ENCODE measurements around the gene KRT79.

KRT79 gene

GRCh38 chr12:52834727-52835001, 553 bp upstream of the KRT79 start:
- no peak for DNase-seq (ENCODE audit: low spot score)

GRCh38 chr12:52832985-52833905, 866 bp downstream of the KRT79 start:
- DNase-seq (ENCODE audit: low spot score) = no peak

GRCh38 chr12:52832451-52832850, 1.7 kb downstream of the KRT79 start:
- DNase-seq (ENCODE audit: low spot score) = no peak

GRCh38 chr12:52831251-52831650, 2.9 kb downstream of the KRT79 start:
- no peak for DNase-seq (ENCODE audit: low spot score)

- DNase-seq (ENCODE audit: low spot score) = no peak
These were observed 3.9 kb downstream of the KRT79 start for GRCh38 chr12:52829986-52830770.

- DNase-seq (ENCODE audit: low spot score) = no peak
These were observed 5.5 kb downstream of the KRT79 start for GRCh38 chr12:52828591-52829021.

- DNase-seq (ENCODE audit: low spot score) = no peak
These were observed 6.0 kb downstream of the KRT79 start for GRCh38 chr12:52828156-52828555.

GRCh38 chr12:52827499-52828090, 6.5 kb downstream of the KRT79 start:
- no peak for DNase-seq (ENCODE audit: low spot score)

GRCh38 chr12:52826611-52827498, 7.3 kb downstream of the KRT79 start:
- DNase-seq (ENCODE audit: low spot score) = no peak

GRCh38 chr12:52825961-52826360, 8.2 kb downstream of the KRT79 start:
- no peak for DNase-seq (ENCODE audit: low spot score)

- DNase-seq (ENCODE audit: low spot score) = no peak
These were observed 9.2 kb downstream of the KRT79 start for GRCh38 chr12:52824741-52825410.

GRCh38 chr12:52823761-52824450, 10.2 kb downstream of the KRT79 start:
- DNase-seq (ENCODE audit: low spot score) = no peak

GRCh38 chr12:52822771-52823510, 11.2 kb downstream of the KRT79 start:
- no peak for DNase-seq (ENCODE audit: low spot score)

GRCh38 chr12:52821826-52822660, 12.1 kb downstream of the KRT79 start:
- DNase-seq (ENCODE audit: low spot score) = no peak

- DNase-seq (ENCODE audit: low spot score) = no peak
These were observed 12.9 kb downstream of the KRT79 start for GRCh38 chr12:52821071-52821730.

- DNase-seq (ENCODE audit: low spot score) = no peak
These were observed 13.6 kb downstream of the KRT79 start for GRCh38 chr12:52820521-52820920.

GRCh38 chr12:52819731-52820510, 14.2 kb downstream of the KRT79 start:
- DNase-seq (ENCODE audit: low spot score) = no peak

Measured in D341Med (cell line).